ENCODE measurements around the gene PAGE3. TPM values are rescaled to one million over a fixed set of nuclear protein-coding genes. Genes with fewer than 3 reads are reported as not detected.

Gene PAGE3
- total RNA-seq, 5 donors from 2014 or later (not counting 1 experiment from before 2014, with no cell fraction given): not detected

GRCh38 chrX:55220119-55220794 is 44.5 kb downstream of the PAGE3 start, which contains the start of gene PAGE5:
Gene PAGE5, plus strand, starts transcription at chrX:55220346. Its CDS starts 1,037 bp downstream, at chrX:55221383.
- 92% methylated on average over 14 of the region's 30 CpGs for WGBS (ENCODE audit: insufficient coverage)
- no peaks in the 10 kb centered on the region for H3K27me3 ChIP-seq (replicated peaks in 1 of 2; ENCODE audit: control insufficient read depth in 2 of 2, extremely low read depth in 1 of 2, insufficient read depth in 2 of 2, low read length in 1 of 2)
- Mint-ChIP-seq H3K4me1 (peaks cover 0 to 3% (median 0%) of the 10 kb centered on the region in 3 donors), H3K27me3 (peaks cover 0 to 18% of the 10 kb centered on the region in 2 donors), H3K4me3 (no peak within 1 kb of the TSS), H3K36me3 (no peaks in the 10 kb centered on the region), H3K27ac (no peak within 1 kb of the TSS), H3K9me3 (no peaks in the 10 kb centered on the region)
- ChIA-PET POLR2A (no interaction called here), CTCF (no interaction called here)
- ATAC-seq (replicated peaks in 1 of 4) (no peak), DNase-seq (no peak)
- no peaks in the 10 kb centered on the region for H3K4me1 ChIP-seq (ENCODE audit: control insufficient read depth in 1 of 2, extremely low read depth in 1 of 2, insufficient read depth in 2 of 2, low read length in 2 of 2)
- no peaks in the 10 kb centered on the region for H3K9me3 ChIP-seq
- no peak within 1 kb of the TSS for H3K4me3 ChIP-seq (ENCODE audit: control insufficient read depth in 1 of 2, extremely low read depth in 1 of 2, low read length in 1 of 2)
- no peak within 1 kb of the TSS for H3K27ac ChIP-seq (ENCODE audit: low read length)
- H3K36me3 ChIP-seq (ENCODE audit: control insufficient read depth in 2 of 2, extremely low read depth in 1 of 2, insufficient read depth in 1 of 2, low read length in 1 of 2): no peaks in the 10 kb centered on the region

- no peak overlapping the region for H3K4me3 Mint-ChIP-seq
- no peaks in the 10 kb centered on the region for H3K27me3 ChIP-seq (replicated peaks in 1 of 2; ENCODE audit: control insufficient read depth in 2 of 2, extremely low read depth in 1 of 2, insufficient read depth in 2 of 2, low read length in 1 of 2)
- H3K4me3 ChIP-seq (ENCODE audit: control insufficient read depth in 1 of 2, extremely low read depth in 1 of 2, low read length in 1 of 2): no peak overlapping the region
- ATAC-seq (replicated peaks in 1 of 4): no peak
- WGBS (ENCODE audit: insufficient coverage): no CpG with 5 or more reads among the region's 3 CpGs
- H3K9me3 ChIP-seq: no peaks in the 10 kb centered on the region
- no peak overlapping the region for H3K27ac ChIP-seq (ENCODE audit: low read length)
- peaks cover 0 to 15% of the 10 kb centered on the region in 2 donors for H3K27me3 Mint-ChIP-seq
- no peaks in the 10 kb centered on the region for H3K36me3 Mint-ChIP-seq
- H3K4me1 ChIP-seq (ENCODE audit: control insufficient read depth in 1 of 2, extremely low read depth in 1 of 2, insufficient read depth in 2 of 2, low read length in 2 of 2): no peaks in the 10 kb centered on the region
- H3K9me3 Mint-ChIP-seq: no peaks in the 10 kb centered on the region
- H3K4me1 Mint-ChIP-seq: no peaks in the 10 kb centered on the region
- H3K27ac Mint-ChIP-seq: no peak overlapping the region
- ChIA-PET CTCF (no interaction called here), POLR2A (no interaction called here)
- H3K36me3 ChIP-seq (ENCODE audit: control insufficient read depth in 2 of 2, extremely low read depth in 1 of 2, insufficient read depth in 1 of 2, low read length in 1 of 2): no peaks in the 10 kb centered on the region
- DNase-seq: no peak
These were observed 51.3 kb downstream of the PAGE3 start for GRCh38 chrX:55213381-55213780.

DNA sequence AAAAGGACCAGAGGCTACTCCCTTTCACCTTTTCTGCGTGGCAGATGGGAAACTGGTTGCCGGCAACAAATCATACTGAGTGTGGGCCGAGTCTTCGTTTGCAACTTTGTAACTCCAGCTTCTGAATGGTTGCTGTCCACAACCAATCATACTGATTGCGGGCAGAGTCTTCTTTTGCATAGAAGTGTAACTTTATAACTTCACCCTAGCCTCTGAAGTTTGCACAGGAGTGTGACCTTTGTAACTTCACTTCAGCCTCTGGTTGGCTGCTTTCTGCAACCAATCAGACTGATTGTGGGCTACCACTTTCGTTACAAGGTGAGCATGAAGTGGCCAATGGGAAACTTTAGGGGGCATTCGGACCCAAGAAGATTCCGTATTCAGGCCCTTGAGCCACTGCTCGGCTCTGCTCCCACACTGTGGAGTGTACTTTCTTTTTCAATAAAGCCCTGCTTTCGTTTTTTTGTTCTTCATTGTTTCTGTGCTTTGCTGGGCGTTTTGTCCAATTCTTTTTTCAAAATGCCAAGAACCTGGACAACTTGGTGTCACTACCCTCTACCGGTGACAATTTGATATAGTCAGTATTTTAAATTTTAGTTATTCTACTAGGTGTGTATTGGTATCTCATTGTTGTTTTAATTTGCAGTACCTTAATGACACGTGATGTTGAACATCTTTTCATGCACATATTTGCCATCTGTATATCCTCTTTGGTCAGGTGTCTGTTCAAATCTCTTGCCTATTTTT is 53.6 kb downstream of the PAGE3 start:
- POLR2A ChIA-PET: no interaction called here
- CTCF ChIA-PET: no interaction called here
- H3K27ac Mint-ChIP-seq: no peak overlapping the region
- DNase-seq (no peak), ATAC-seq (replicated peaks in 1 of 4) (no peak)
- H3K4me3 ChIP-seq (ENCODE audit: control insufficient read depth in 1 of 2, extremely low read depth in 1 of 2, low read length in 1 of 2): no peak overlapping the region
- no peaks in the 10 kb centered on the region for H3K4me1 ChIP-seq (ENCODE audit: control insufficient read depth in 1 of 2, extremely low read depth in 1 of 2, insufficient read depth in 2 of 2, low read length in 2 of 2)
- no peaks in the 10 kb centered on the region for H3K36me3 ChIP-seq (ENCODE audit: control insufficient read depth in 2 of 2, extremely low read depth in 1 of 2, insufficient read depth in 1 of 2, low read length in 1 of 2)
- peaks cover 0 to 2% of the 10 kb centered on the region in 2 experiments for H3K27me3 ChIP-seq (replicated peaks in 1 of 2; ENCODE audit: control insufficient read depth in 2 of 2, extremely low read depth in 1 of 2, insufficient read depth in 2 of 2, low read length in 1 of 2)
- 83% methylated on average over 6 of the region's 13 CpGs for WGBS (ENCODE audit: insufficient coverage)
- no peak overlapping the region for H3K4me3 Mint-ChIP-seq
- no peaks in the 10 kb centered on the region for H3K9me3 Mint-ChIP-seq
- no peaks in the 10 kb centered on the region for H3K4me1 Mint-ChIP-seq
- no peaks in the 10 kb centered on the region for H3K36me3 Mint-ChIP-seq
- peaks cover 0 to 11% of the 10 kb centered on the region in 2 donors for H3K27me3 Mint-ChIP-seq
- H3K9me3 ChIP-seq: no peaks in the 10 kb centered on the region
- H3K27ac ChIP-seq (ENCODE audit: low read length): no peak overlapping the region

Other genes with a start within 250 kb of the PAGE3 start
- not detected for gene ALAS2, start 233.9 kb downstream of the PAGE3 start, total RNA-seq
- 1 to 10 TPM in 1 of 5 donors, under 1 TPM in 2, not detected in 2; 0.59 to 1.6 (median 0.85) TPM for gene PAGE2B, start 189.9 kb downstream of the PAGE3 start, total RNA-seq
- gene PAGE2, start 175.9 kb downstream of the PAGE3 start, total RNA-seq: not detected
- gene PAGE5, start 44.6 kb downstream of the PAGE3 start, total RNA-seq: 1 to 10 TPM in 1 of 5 donors, under 1 TPM in 1, not detected in 3; 0.53 to 1.1 TPM
- gene MAGEH1, start 187.2 kb upstream of the PAGE3 start, total RNA-seq: 10 to 100 TPM; 18.5 to 25.5 (median 22.3) TPM
- 1 to 10 TPM; 1.6 to 2.1 (median 1.7) TPM for gene USP51, start 224.9 kb upstream of the PAGE3 start, total RNA-seq